ENCODE measurements around the gene PPP1R10.
A peak's percentile ranks its signal among the peaks of the same experiment; 100 is the strongest.

PPP1R10 gene

GRCh38 chr6:30573113-30573512, 43.9 kb downstream of the PPP1R10 start:
- peak overlapping the region; percentile 3; the same call in 1 of the 2 replicates for H3K4me3 ChIP-seq
- H3K9me3 ChIP-seq (ENCODE audit: low read depth, low read length) = no peaks in the 10 kb centered on the region
- TF ChIP-seq POLR2AphosphoS5 (IDR thresholded peaks at IDR 0.05; ENCODE audit: borderline replicate concordance, low read depth, low read length) = no peak
- TF ChIP-seq FOXP2 (optimal IDR thresholded peaks at IDR 0.05; ENCODE audit: control extremely low read depth, extremely low read length, insufficient read depth) = no peak
- TF ChIP-seq EZH2 (IDR thresholded peaks at IDR 0.05) = no peak
- DNase-seq (ENCODE audit: low read depth, low spot score) = no peak
- peak overlapping the region; percentile 28 for H3K9ac ChIP-seq (ENCODE audit: insufficient read length)
- H3K27ac ChIP-seq = no peak overlapping the region
- H3K36me3 ChIP-seq (ENCODE audit: insufficient read depth, low read length) = peaks cover 44% of the 10 kb centered on the region

- TF ChIP-seq FOXP2 (optimal IDR thresholded peaks at IDR 0.05; ENCODE audit: control extremely low read depth, extremely low read length, insufficient read depth) = no peak
- no peak for TF ChIP-seq EZH2 (IDR thresholded peaks at IDR 0.05)
- no peak for TF ChIP-seq POLR2AphosphoS5 (IDR thresholded peaks at IDR 0.05; ENCODE audit: borderline replicate concordance, low read depth, low read length)
- Histone ChIP-seq H3K9me3 (ENCODE audit: low read depth, low read length) (no peaks in the 10 kb centered on the region), H3K27ac (0 out of 2 replicates have a peak overlapping the region, but pooled peaks have one; percentile 7), H3K9ac (ENCODE audit: insufficient read length) (peak overlapping the region; percentile 98), H3K36me3 (ENCODE audit: insufficient read depth, low read length) (peaks cover 34% of the 10 kb centered on the region), H3K4me3 (peak overlapping the region; percentile 100)
- DNase-seq (ENCODE audit: low read depth, low spot score) = no peak
These were observed 44.9 kb downstream of the PPP1R10 start for GRCh38 chr6:30572148-30572547.

GRCh38 chr6:30571762-30572082, 45.3 kb downstream of the PPP1R10 start:
- H3K4me3 ChIP-seq = peak overlapping the region; percentile 100
- H3K27ac ChIP-seq = peak overlapping the region; percentile 93; the same call in 1 of the 2 replicates
- peaks cover 30% of the 10 kb centered on the region for H3K36me3 ChIP-seq (ENCODE audit: insufficient read depth, low read length)
- H3K9ac ChIP-seq (ENCODE audit: insufficient read length) = peak overlapping the region; percentile 98
- no peak for TF ChIP-seq FOXP2 (optimal IDR thresholded peaks at IDR 0.05; ENCODE audit: control extremely low read depth, extremely low read length, insufficient read depth)
- no peak for TF ChIP-seq EZH2 (IDR thresholded peaks at IDR 0.05)
- TF ChIP-seq POLR2AphosphoS5 (IDR thresholded peaks at IDR 0.05; ENCODE audit: borderline replicate concordance, low read depth, low read length) = no peak
- no peaks in the 10 kb centered on the region for H3K9me3 ChIP-seq (ENCODE audit: low read depth, low read length)
- no peak for DNase-seq (ENCODE audit: low read depth, low spot score)

GRCh38 chr6:30571075-30571761, 45.8 kb downstream of the PPP1R10 start, which contains the start of gene ABCF1:
Gene ABCF1 (plus strand): TSS chr6:30571442. CDS start chr6:30571488, 46 bp downstream.
- H3K36me3 ChIP-seq (ENCODE audit: insufficient read depth, low read length) = peaks cover 26% of the 10 kb centered on the region
- H3K9me3 ChIP-seq (ENCODE audit: low read depth, low read length) = no peaks in the 10 kb centered on the region
- peak within 1 kb of the TSS; percentile 100 for H3K4me3 ChIP-seq
- H3K9ac ChIP-seq (ENCODE audit: insufficient read length) = peak within 1 kb of the TSS; percentile 98
- TF ChIP-seq POLR2AphosphoS5 (IDR thresholded peaks at IDR 0.05; ENCODE audit: borderline replicate concordance, low read depth, low read length) (peak; percentile 99), FOXP2 (optimal IDR thresholded peaks at IDR 0.05; ENCODE audit: control extremely low read depth, extremely low read length, insufficient read depth) (peak; percentile 93), EZH2 (IDR thresholded peaks at IDR 0.05) (no peak)
- peak within 1 kb of the TSS; percentile 93 for H3K27ac ChIP-seq
- DNase-seq (ENCODE audit: low read depth, low spot score) = peak; percentile 70

- TF ChIP-seq POLR2AphosphoS5 (IDR thresholded peaks at IDR 0.05; ENCODE audit: borderline replicate concordance, low read depth, low read length) (no peak), FOXP2 (optimal IDR thresholded peaks at IDR 0.05; ENCODE audit: control extremely low read depth, extremely low read length, insufficient read depth) (no peak), EZH2 (IDR thresholded peaks at IDR 0.05) (no peak)
- H3K4me3 ChIP-seq = peak overlapping the region; percentile 100
- H3K36me3 ChIP-seq (ENCODE audit: insufficient read depth, low read length) = peaks cover 26% of the 10 kb centered on the region
- peak overlapping the region; percentile 98 for H3K9ac ChIP-seq (ENCODE audit: insufficient read length)
- H3K9me3 ChIP-seq (ENCODE audit: low read depth, low read length) = no peaks in the 10 kb centered on the region
- H3K27ac ChIP-seq = no peak overlapping the region
- DNase-seq (ENCODE audit: low read depth, low spot score) = no peak
These were observed 46.3 kb downstream of the PPP1R10 start for GRCh38 chr6:30570740-30571074.

GRCh38 chr6:30570263-30570662, 46.8 kb downstream of the PPP1R10 start:
- DNase-seq (ENCODE audit: low read depth, low spot score) = no peak
- TF ChIP-seq FOXP2 (optimal IDR thresholded peaks at IDR 0.05; ENCODE audit: control extremely low read depth, extremely low read length, insufficient read depth) (no peak), EZH2 (IDR thresholded peaks at IDR 0.05) (no peak), POLR2AphosphoS5 (IDR thresholded peaks at IDR 0.05; ENCODE audit: borderline replicate concordance, low read depth, low read length) (no peak)
- H3K36me3 ChIP-seq (ENCODE audit: insufficient read depth, low read length) = peaks cover 22% of the 10 kb centered on the region
- H3K9me3 ChIP-seq (ENCODE audit: low read depth, low read length) = no peaks in the 10 kb centered on the region
- peak overlapping the region; percentile 100 for H3K4me3 ChIP-seq
- H3K9ac ChIP-seq (ENCODE audit: insufficient read length) = peak overlapping the region; percentile 98
- H3K27ac ChIP-seq = no peak overlapping the region

- TF ChIP-seq POLR2AphosphoS5 (IDR thresholded peaks at IDR 0.05; ENCODE audit: borderline replicate concordance, low read depth, low read length) (no peak), EZH2 (IDR thresholded peaks at IDR 0.05) (no peak), FOXP2 (optimal IDR thresholded peaks at IDR 0.05; ENCODE audit: control extremely low read depth, extremely low read length, insufficient read depth) (no peak)
- Histone ChIP-seq H3K9ac (ENCODE audit: insufficient read length) (no peak overlapping the region), H3K9me3 (ENCODE audit: low read depth, low read length) (no peaks in the 10 kb centered on the region), H3K36me3 (ENCODE audit: insufficient read depth, low read length) (peaks cover 14% of the 10 kb centered on the region), H3K4me3 (no peak overlapping the region), H3K27ac (no peak overlapping the region)
- no peak for DNase-seq (ENCODE audit: low read depth, low spot score)
These were observed 48.8 kb downstream of the PPP1R10 start for GRCh38 chr6:30568245-30568644.

- DNase-seq (ENCODE audit: low read depth, low spot score) = no peak
- H3K27ac ChIP-seq = 0 out of 2 replicates have a peak overlapping the region, but pooled peaks have one; percentile 30
- TF ChIP-seq EZH2 (IDR thresholded peaks at IDR 0.05) = no peak
- no peak for TF ChIP-seq POLR2AphosphoS5 (IDR thresholded peaks at IDR 0.05; ENCODE audit: borderline replicate concordance, low read depth, low read length)
- TF ChIP-seq FOXP2 (optimal IDR thresholded peaks at IDR 0.05; ENCODE audit: control extremely low read depth, extremely low read length, insufficient read depth) = no peak
These were observed 51.3 kb downstream of the PPP1R10 start for GRCh38 chr6:30565772-30566171.

More at GRCh38 chr6:30565772-30566171, 51.3 kb downstream of the PPP1R10 start:
- Histone ChIP-seq H3K4me3 (no peak overlapping the region), H3K9me3 (ENCODE audit: low read depth, low read length) (no peaks in the 10 kb centered on the region), H3K9ac (ENCODE audit: insufficient read length) (no peak overlapping the region), H3K36me3 (ENCODE audit: insufficient read depth, low read length) (peaks cover 24% of the 10 kb centered on the region)
